ENCODE measurements around the gene CACNB2. TPM values are rescaled to one million over a fixed set of nuclear protein-coding genes. Genes with fewer than 3 reads are reported as not detected.

The CACNB2 gene
- total RNA-seq, 1 experiment from 2014 or later, result 0.07 TPM

GRCh38 chr10:18264466-18265050 is 124.3 kb downstream of the CACNB2 start:
- DNase-seq, result no peak
- no peaks in the 10 kb centered on the region for H3K9me2 ChIP-seq (replicated peaks; ENCODE audit: low read length)
- H3F3A ChIP-seq (ENCODE audit: low read length, unreplicated experiment), result no peaks in the 10 kb centered on the region
- CTCF ChIA-PET, result no interaction called here
- intact Hi-C loops (cut with micrococcal nuclease), result no loop called here
- H3K27ac ChIP-seq (ENCODE audit: low read length), result no peak overlapping the region
- no peaks in the 10 kb centered on the region for H3K4me1 ChIP-seq (ENCODE audit: insufficient read depth, low read length)
- no peaks in the 10 kb centered on the region for H3K36me3 ChIP-seq (ENCODE audit: low read depth, low read length)
- H3K27me3 ChIP-seq (ENCODE audit: low read length), result no peaks in the 10 kb centered on the region
- H3K4me3 ChIP-seq (ENCODE audit: low read length), result no peak overlapping the region
- POLR2A ChIA-PET (ENCODE audit: unreplicated experiment), result no interaction called here
- H2AFZ ChIP-seq (ENCODE audit: low read length), result no peak overlapping the region
- H4K20me1 ChIP-seq (ENCODE audit: low read length), result no peaks in the 10 kb centered on the region
- H3K79me2 ChIP-seq (ENCODE audit: low read length), result no peaks in the 10 kb centered on the region
- no TSS peak for BruUV-seq (replicated peaks)
- no peak overlapping the region for H3K9ac ChIP-seq (ENCODE audit: low read length)
- H3K4me2 ChIP-seq (ENCODE audit: low read length), result no peak overlapping the region
- H3K9me3 ChIP-seq (ENCODE audit: low read length), result no peaks in the 10 kb centered on the region
- no peak for ATAC-seq
- TF ChIP-seq EZH2 (IDR thresholded peaks at IDR 0.05; ENCODE audit: low read length, unreplicated experiment), result no peak
- TF ChIP-seq EZH2phosphoT487 (IDR thresholded peaks at IDR 0.05; ENCODE audit: borderline replicate concordance, low read length), result no peak
- TF ChIP-seq CTCF (conservative IDR thresholded peaks at IDR 0.05; ENCODE audit: low read depth, low read length), result no peak

GRCh38 chr10:18268005-18268404 is 127.8 kb downstream of the CACNB2 start:
- H3K9ac ChIP-seq (ENCODE audit: low read length), result no peak overlapping the region
- H3K79me2 ChIP-seq (ENCODE audit: low read length), result no peaks in the 10 kb centered on the region
- H3K9me3 ChIP-seq (ENCODE audit: low read length), result no peaks in the 10 kb centered on the region
- CTCF ChIA-PET, result no interaction called here
- POLR2A ChIA-PET (ENCODE audit: unreplicated experiment), result no interaction called here
- H3F3A ChIP-seq (ENCODE audit: low read length, unreplicated experiment), result no peaks in the 10 kb centered on the region
- H3K27me3 ChIP-seq (ENCODE audit: low read length), result 0 out of 2 replicates have a peak, but pooled peaks cover 1% of the 10 kb centered on the region
- no peak overlapping the region for H3K27ac ChIP-seq (ENCODE audit: low read length)
- DNase-seq, result no peak
- TF ChIP-seq CTCF (conservative IDR thresholded peaks at IDR 0.05; ENCODE audit: low read depth, low read length) (no peak), EZH2phosphoT487 (IDR thresholded peaks at IDR 0.05; ENCODE audit: borderline replicate concordance, low read length) (no peak), EZH2 (IDR thresholded peaks at IDR 0.05; ENCODE audit: low read length, unreplicated experiment) (no peak)
- BruUV-seq (replicated peaks), result no TSS peak
- no peaks in the 10 kb centered on the region for H3K9me2 ChIP-seq (replicated peaks; ENCODE audit: low read length)
- no peaks in the 10 kb centered on the region for H3K36me3 ChIP-seq (ENCODE audit: low read depth, low read length)
- H2AFZ ChIP-seq (ENCODE audit: low read length), result no peak overlapping the region
- intact Hi-C loops (cut with micrococcal nuclease), result no loop called here
- H3K4me2 ChIP-seq (ENCODE audit: low read length), result no peak overlapping the region
- H4K20me1 ChIP-seq (ENCODE audit: low read length), result no peaks in the 10 kb centered on the region
- H3K4me1 ChIP-seq (ENCODE audit: insufficient read depth, low read length), result no peaks in the 10 kb centered on the region
- no peak overlapping the region for H3K4me3 ChIP-seq (ENCODE audit: low read length)
- no peak for ATAC-seq

- ATAC-seq, result no peak
Measured at GRCh38 chr10:18271491-18271890, 131.3 kb downstream of the CACNB2 start.

More at GRCh38 chr10:18271491-18271890, 131.3 kb downstream of the CACNB2 start:
- Histone ChIP-seq H3K9me2 (replicated peaks; ENCODE audit: low read length) (no peaks in the 10 kb centered on the region), H3K4me2 (ENCODE audit: low read length) (no peak overlapping the region), H2AFZ (ENCODE audit: low read length) (no peak overlapping the region), H3K4me1 (ENCODE audit: insufficient read depth, low read length) (no peaks in the 10 kb centered on the region), H3K9me3 (ENCODE audit: low read length) (no peaks in the 10 kb centered on the region), H4K20me1 (ENCODE audit: low read length) (no peaks in the 10 kb centered on the region), H3K9ac (ENCODE audit: low read length) (no peak overlapping the region), H3K79me2 (ENCODE audit: low read length) (no peaks in the 10 kb centered on the region), H3K27ac (ENCODE audit: low read length) (no peak overlapping the region), H3K4me3 (ENCODE audit: low read length) (no peak overlapping the region), H3K27me3 (ENCODE audit: low read length) (peaks cover 22% of the 10 kb centered on the region), H3K36me3 (ENCODE audit: low read depth, low read length) (no peaks in the 10 kb centered on the region), H3F3A (ENCODE audit: low read length, unreplicated experiment) (no peaks in the 10 kb centered on the region)
- no peak for DNase-seq
- ChIA-PET CTCF (no interaction called here), POLR2A (ENCODE audit: unreplicated experiment) (no interaction called here)
- no TSS peak for BruUV-seq (replicated peaks)
- intact Hi-C loops (cut with micrococcal nuclease), result no loop called here
- TF ChIP-seq EZH2phosphoT487 (IDR thresholded peaks at IDR 0.05; ENCODE audit: borderline replicate concordance, low read length), result no peak
- TF ChIP-seq CTCF (conservative IDR thresholded peaks at IDR 0.05; ENCODE audit: low read depth, low read length), result no peak
- no peak for TF ChIP-seq EZH2 (IDR thresholded peaks at IDR 0.05; ENCODE audit: low read length, unreplicated experiment)
